HG02885 (cell line): Measurements from ENCODE around the gene FAM151A.

Source experiments
- ATAC-seq: cut with Tn5 transposase; IDR thresholded peaks from one replicate; pipeline ENCODE4 v1.9.1; 2021; ENCODE audit warnings: mild to moderate bottlenecking; ENCODE audit not compliant: unreplicated experiment, poor library complexity

The FAM151A gene

DNA sequence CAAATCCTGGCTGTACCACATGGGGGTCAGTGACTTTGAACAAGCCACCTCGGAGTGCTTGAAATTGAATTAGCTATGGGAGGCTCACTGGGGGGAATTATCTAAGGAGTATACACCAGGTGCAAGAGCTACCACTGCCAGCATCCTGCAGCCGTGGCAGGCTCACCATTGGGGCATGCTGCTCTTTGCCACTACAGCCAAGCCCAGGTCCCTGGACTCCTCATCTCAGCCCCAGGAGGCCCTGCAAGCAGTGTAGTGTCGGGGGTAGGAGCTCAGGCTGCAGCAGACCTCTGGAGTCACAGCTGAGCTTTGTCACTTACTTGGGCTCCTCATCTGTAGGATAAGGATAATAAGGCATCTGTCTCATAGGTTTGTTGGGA is 40.0 kb downstream of the FAM151A start:
- ATAC-seq: no peak

- no peak for ATAC-seq
Observed at GRCh38 chr1:54582566-54583306, 40.6 kb downstream of the FAM151A start.

DNA sequence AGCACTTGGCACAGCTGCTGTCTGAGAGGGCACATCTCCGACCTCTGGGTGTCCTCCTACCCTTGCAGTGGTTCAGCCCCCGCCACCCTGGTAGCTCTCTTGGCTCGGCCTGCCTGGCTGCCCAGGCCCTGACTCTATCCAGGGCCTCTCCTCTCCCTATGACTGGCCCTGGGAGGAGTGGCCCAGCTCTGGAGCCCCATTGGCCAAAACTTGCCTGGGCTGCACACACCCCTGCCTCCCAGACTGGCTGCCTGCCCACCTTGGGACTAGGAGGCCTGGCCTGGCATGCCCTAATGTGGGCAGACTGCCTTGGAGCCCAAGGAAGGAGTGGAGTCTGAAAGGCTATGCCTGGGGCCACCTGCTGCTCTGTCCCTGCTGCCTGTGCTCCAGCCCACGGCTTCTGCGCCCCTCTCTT is 41.7 kb downstream of the FAM151A start:
- ATAC-seq: no peak

GRCh38 chr1:54580856-54581550 is 42.3 kb downstream of the FAM151A start:
- no peak for ATAC-seq

- no peak for ATAC-seq
Observed at GRCh38 chr1:54579337-54579781, 44.0 kb downstream of the FAM151A start.

GRCh38 chr1:54577612-54578011 is 45.7 kb downstream of the FAM151A start:
- ATAC-seq: no peak

DNA sequence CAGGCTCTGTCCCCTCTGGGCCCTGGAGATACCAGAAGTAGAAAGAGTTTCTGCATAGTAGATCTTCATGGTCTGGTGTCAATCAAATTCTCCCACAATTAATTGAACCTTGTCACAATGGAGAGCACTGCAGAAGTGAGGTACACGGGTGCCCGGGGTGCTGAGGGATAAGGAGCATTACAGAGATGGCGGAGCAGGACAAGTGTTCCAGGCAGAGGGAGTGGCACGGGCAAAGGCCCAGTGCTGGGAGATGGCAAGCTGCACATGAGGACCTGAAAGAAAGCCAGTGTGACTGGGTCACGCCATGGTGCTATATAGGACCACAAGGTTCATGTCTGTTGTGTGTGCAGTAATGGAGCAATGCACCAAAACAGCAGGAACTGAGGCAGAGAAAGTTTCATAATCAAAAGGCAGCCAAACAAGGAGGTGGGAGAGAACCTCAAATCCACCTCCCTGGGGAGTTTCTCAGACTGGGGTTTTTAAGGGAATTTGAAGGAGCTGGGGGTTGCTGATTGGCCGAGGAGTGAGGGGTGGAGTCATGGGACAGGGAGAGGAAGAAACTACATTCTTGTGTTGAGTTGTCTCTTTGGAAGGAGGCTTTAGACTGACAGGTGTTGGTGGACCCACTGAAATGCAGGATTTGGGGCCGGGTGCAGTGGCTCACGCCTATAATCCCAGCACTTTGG is 47.6 kb downstream of the FAM151A start:
- no peak for ATAC-seq

DNA sequence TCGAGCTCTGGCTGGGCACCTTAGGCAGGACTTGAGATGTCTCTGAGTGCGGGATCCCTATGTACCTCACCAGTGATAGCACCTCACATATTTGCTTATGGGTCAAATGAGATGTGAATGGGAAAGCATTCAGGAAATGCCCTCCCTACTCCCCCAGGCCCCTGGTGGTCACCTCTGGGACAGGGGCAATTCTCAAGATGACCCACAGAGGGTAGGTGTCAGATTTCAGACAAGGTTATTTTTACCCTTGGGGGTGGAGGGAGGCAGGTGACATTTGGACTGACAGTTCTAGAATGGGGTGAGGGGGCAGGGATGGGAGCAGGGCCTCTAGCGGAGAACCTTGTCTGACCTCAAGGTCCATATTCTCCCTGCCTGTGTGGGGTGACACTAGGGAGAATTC is 48.2 kb downstream of the FAM151A start:
- ATAC-seq: no peak

GRCh38 chr1:54574158-54574778 is 49.1 kb downstream of the FAM151A start:
- no peak for ATAC-seq

DNA sequence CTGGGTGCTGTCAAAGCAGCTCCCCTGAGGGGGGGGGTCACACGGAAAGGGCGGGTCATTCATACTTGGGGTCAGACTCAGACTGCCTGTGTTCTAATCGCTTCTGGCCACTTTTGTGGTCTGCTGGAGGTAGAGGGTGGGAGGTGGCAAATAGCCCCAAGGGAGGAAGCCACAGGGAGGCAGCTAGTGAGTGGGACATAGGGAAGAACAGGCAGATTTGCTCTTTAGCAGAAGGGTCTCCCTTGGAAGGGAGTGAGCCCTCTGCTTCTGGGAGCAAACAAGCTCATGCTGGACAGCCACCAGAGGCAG is 50.8 kb downstream of the FAM151A start:
- no peak for ATAC-seq

DNA sequence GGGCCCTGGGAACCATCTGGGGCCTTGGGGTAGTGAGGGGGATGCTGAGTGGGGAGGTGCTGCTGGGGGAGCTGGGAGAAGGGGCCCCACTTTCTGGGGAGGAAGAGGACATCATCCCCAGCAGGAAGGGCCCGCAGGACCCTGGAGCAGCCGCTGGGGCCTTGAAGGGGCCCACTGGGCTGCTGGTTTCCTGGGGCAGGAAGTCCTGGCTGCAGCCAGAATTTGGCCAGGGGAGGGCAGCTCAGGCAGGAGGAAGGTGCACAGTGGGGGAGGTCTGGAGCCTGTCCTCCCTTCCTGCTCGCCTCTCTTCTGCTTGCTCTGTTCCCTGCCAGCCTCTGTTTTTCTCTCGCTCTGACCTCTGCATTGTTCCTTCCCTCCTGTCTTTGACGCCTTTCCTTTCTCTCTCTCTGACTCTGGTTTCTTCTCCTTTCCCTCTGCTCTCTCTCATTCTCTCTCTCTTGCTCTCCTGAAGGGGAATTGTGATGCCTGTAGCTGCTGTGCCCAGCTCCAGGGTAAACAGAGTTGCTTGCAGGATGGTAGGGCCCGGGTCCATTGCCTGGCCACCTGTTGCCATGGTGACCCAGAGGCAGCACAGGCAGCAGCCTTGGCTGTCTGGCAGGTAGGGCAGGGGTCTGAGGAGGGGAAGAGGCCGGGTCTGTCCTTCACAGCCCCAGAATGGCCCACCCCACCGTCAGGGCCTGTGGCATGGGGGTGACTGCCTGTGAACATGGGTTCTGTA is 51.4 kb downstream of the FAM151A start:
- no peak for ATAC-seq

DNA sequence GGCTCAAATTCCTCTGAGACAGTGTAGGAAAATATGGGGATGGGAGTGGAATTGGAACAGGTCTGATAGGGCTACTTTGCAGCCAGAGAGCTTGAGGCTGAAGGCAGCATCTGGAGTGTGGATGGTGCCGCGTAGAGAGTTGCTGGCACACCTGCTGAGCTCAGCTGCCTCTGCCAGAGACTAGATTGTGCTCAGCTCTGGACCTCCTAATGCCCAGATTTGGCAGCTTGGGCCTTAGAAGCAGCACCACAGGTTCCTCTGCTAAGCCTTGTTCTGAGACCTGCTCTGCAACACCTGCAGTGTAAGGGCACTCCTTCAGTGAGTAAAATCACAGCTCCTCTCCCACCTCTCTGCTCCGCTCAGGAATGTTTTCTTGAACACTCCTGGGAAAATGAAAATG is 52.0 kb downstream of the FAM151A start:
- ATAC-seq: no peak

- no peak for ATAC-seq
Observed at GRCh38 chr1:54570161-54570560, 53.2 kb downstream of the FAM151A start.

DNA sequence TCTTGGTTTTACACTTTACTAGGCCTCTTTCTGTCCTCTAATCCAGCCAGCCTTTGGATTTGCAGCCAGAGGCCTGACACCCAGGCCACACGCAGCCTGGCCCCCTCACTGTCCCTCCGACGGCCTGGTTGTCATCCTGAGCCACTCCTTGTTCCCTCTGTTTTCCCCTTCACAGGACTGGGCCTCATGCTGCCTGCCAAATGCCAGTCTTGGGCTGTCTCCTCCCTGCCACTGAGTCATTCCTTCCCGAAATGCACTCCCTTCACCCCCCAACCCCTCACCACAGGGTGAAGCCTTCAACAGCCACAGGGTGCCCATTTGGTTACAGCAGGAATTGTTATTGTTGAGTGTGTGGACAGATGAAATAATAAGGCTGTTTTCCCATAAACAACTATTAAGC is 54.0 kb downstream of the FAM151A start:
- no peak for ATAC-seq

- ATAC-seq: no peak
Observed at GRCh38 chr1:54567961-54568360, 55.4 kb downstream of the FAM151A start.

GRCh38 chr1:54566438-54567141 is 56.7 kb downstream of the FAM151A start:
- ATAC-seq: no peak

DNA sequence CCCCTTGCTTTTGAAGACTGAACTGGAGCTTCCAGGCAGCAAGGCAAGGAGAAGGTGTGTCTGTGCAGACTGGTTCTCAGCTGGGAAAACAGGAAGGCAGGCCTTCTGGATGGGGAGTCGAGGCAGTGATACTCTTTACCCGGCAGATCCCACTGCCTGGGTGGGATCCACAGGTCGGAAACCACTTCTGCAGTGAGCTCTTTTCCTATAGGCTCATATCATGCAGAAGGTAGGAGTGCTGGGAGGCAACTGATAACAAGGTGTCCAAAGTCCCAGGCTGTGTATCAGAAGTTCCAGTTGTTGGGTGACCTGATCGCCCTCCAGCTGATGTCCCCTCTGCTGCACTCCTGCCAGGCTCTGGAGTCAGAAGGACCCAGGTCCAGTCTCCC is 58.2 kb downstream of the FAM151A start:
- ATAC-seq: no peak

GRCh38 chr1:54564312-54565112 is 58.8 kb downstream of the FAM151A start:
- ATAC-seq: no peak

- ATAC-seq: no peak
Observed at GRCh38 chr1:54559771-54560231, 63.5 kb downstream of the FAM151A start.
